Endometrial microvascular endothelial cells (primary cell): Measurements from ENCODE around the gene SHC3. TPM values are rescaled to one million over a fixed set of nuclear protein-coding genes. Genes with fewer than 3 reads are reported as not detected.

Source experiments
- in situ Hi-C: cut with HindIII; loops from 2 replicates; pipeline ENCODE4 v1.10.0; 2017; ENCODE audit warnings: low sequenced_read_pairs, low pct_unique_long_range_greater_than_20kb; ENCODE audit errors: inconsistent ontology term
- total RNA-seq: library from RNA; depleted of rRNA; stranded (reverse); fragments of >200 nt; gene quantifications from one replicate; pipeline ENCODE4 v1.2.3, GENCODE V29; 2015; ENCODE audit errors: inconsistent ontology term

Gene SHC3
- total RNA-seq, 1 donor from 2014 or later, result under 0.01 TPM

- in situ Hi-C loops, result no loop called here
Observed at GRCh38 chr9:89078860-89079259, 99.8 kb downstream of the SHC3 start.

GRCh38 chr9:89078421-89078820 lies 100.2 kb downstream of the SHC3 start:
- in situ Hi-C loops, result no loop called here

GRCh38 chr9:89077519-89077918 lies 101.1 kb downstream of the SHC3 start:
- in situ Hi-C loops, result no loop called here

- in situ Hi-C loops, result no loop called here
Observed at GRCh38 chr9:89073397-89073796, 105.2 kb downstream of the SHC3 start.

- in situ Hi-C loops, result no loop called here
Observed at GRCh38 chr9:89071591-89071990, 107.0 kb downstream of the SHC3 start.

- in situ Hi-C loops, result no loop called here
Observed at GRCh38 chr9:89066835-89067234, 111.8 kb downstream of the SHC3 start.

- in situ Hi-C loops, result no loop called here
Observed at GRCh38 chr9:89065921-89066320, 112.7 kb downstream of the SHC3 start.

GRCh38 chr9:89060790-89061189 lies 117.8 kb downstream of the SHC3 start:
- in situ Hi-C loops, result no loop called here

GRCh38 chr9:89059925-89060506 lies 118.6 kb downstream of the SHC3 start:
- in situ Hi-C loops, result no loop called here

- in situ Hi-C loops, result no loop called here
Observed at GRCh38 chr9:89058906-89059305, 119.7 kb downstream of the SHC3 start.

GRCh38 chr9:89054865-89055495 lies 123.6 kb downstream of the SHC3 start:
- in situ Hi-C loops, result no loop called here

- in situ Hi-C loops, result no loop called here
Observed at GRCh38 chr9:89053301-89053700, 125.3 kb downstream of the SHC3 start.

- in situ Hi-C loops, result no loop called here
Observed at GRCh38 chr9:89052470-89053097, 126.0 kb downstream of the SHC3 start.

- in situ Hi-C loops, result no loop called here
Observed at GRCh38 chr9:89051421-89052025, 127.1 kb downstream of the SHC3 start.

GRCh38 chr9:89049646-89050045 lies 129.0 kb downstream of the SHC3 start:
- in situ Hi-C loops, result no loop called here

- in situ Hi-C loops, result no loop called here
Observed at GRCh38 chr9:89048616-89049015, 130.0 kb downstream of the SHC3 start.

- in situ Hi-C loops, result no loop called here
Observed at GRCh38 chr9:89047667-89048066, 131.0 kb downstream of the SHC3 start.

GRCh38 chr9:89046832-89047231 lies 131.8 kb downstream of the SHC3 start:
- in situ Hi-C loops, result no loop called here

GRCh38 chr9:89044881-89045280 lies 133.7 kb downstream of the SHC3 start:
- in situ Hi-C loops, result no loop called here

GRCh38 chr9:89044104-89044503 lies 134.5 kb downstream of the SHC3 start:
- in situ Hi-C loops, result no loop called here
